Activated gamma-delta T cell (primary cell): Measurements from ENCODE around the gene GCC2.
"Not testable (repeated sequence)": the region's sequence is repeated elsewhere in the genome, so short reads cannot be mapped to it uniquely, and the experiment has no call there.

Source experiments
- DNase-seq: peaks from one replicate; lab custom pipeline; 2025; lab: John Stamatoyannopoulos, UW

The GCC2 gene

GRCh38 chr2:108444941-108445840 is 3.8 kb upstream of the GCC2 start:
- no peak for DNase-seq

- DNase-seq: no peak
Observed at GRCh38 chr2:108446703-108447102, 2.3 kb upstream of the GCC2 start.

- DNase-seq: no peak
Observed at GRCh38 chr2:108447947-108448677, 894 bp upstream of the GCC2 start.

- no peak for DNase-seq
Observed at GRCh38 chr2:108449410-108450130, 564 bp downstream of the GCC2 start.

- DNase-seq: no peak
Observed at GRCh38 chr2:108450863-108451262, 1.9 kb downstream of the GCC2 start.

- DNase-seq: no peak
Observed at GRCh38 chr2:108451976-108452375, 3.0 kb downstream of the GCC2 start.

GRCh38 chr2:108453530-108453929 is 4.5 kb downstream of the GCC2 start:
- not testable (repeated sequence) for DNase-seq

- no peak for DNase-seq
Observed at GRCh38 chr2:108454440-108454839, 5.4 kb downstream of the GCC2 start.

- DNase-seq: no peak
Observed at GRCh38 chr2:108455571-108455970, 6.6 kb downstream of the GCC2 start.

- no peak for DNase-seq
Observed at GRCh38 chr2:108458082-108458481, 9.1 kb downstream of the GCC2 start.

- DNase-seq: no peak
Observed at GRCh38 chr2:108459441-108459840, 10.4 kb downstream of the GCC2 start.

GRCh38 chr2:108460345-108461037 is 11.5 kb downstream of the GCC2 start:
- DNase-seq: no peak

- no peak for DNase-seq
Observed at GRCh38 chr2:108477099-108477498, 28.1 kb downstream of the GCC2 start.

GRCh38 chr2:108485253-108485652 is 36.2 kb downstream of the GCC2 start:
- no peak for DNase-seq

GRCh38 chr2:108490506-108491122 is 41.6 kb downstream of the GCC2 start:
- no peak for DNase-seq

- DNase-seq: no peak
Observed at GRCh38 chr2:108491848-108492247, 42.8 kb downstream of the GCC2 start.

GRCh38 chr2:108492364-108492763 is 43.4 kb downstream of the GCC2 start:
- no peak for DNase-seq

GRCh38 chr2:108496167-108496566 is 47.2 kb downstream of the GCC2 start:
- not testable (repeated sequence) for DNase-seq

GRCh38 chr2:108507620-108508019 is 58.6 kb downstream of the GCC2 start:
- not testable (repeated sequence) for DNase-seq

GRCh38 chr2:108512431-108512830 is 63.4 kb downstream of the GCC2 start:
- not testable (repeated sequence) for DNase-seq

GRCh38 chr2:108514478-108514877 is 65.5 kb downstream of the GCC2 start:
- DNase-seq: not testable (repeated sequence)
